SU-DHL-6 (cell line): Measurements from ENCODE around the gene TCEAL8.

ENCODE experiments used
- H2AFZ ChIP-seq: fragments of 200-600 bp; sonication (generic); 2 replicates; pipeline ENCODE4 v1.6.1; 2014; ENCODE audit warnings: low read depth, mild to moderate bottlenecking, moderate library complexity, mixed read lengths, antibody characterized with exemption, low read length; ENCODE audit not compliant: severe bottlenecking
- H3F3A ChIP-seq: fragments of 200-600 bp; shearing (Covaris generic); 2 replicates; pipeline ENCODE4 v1.6.0; 2016; ENCODE audit warnings: antibody characterized with exemption, mild to moderate bottlenecking; ENCODE audit not compliant: insufficient read depth
- H3K27ac ChIP-seq: fragments of 200-600 bp; sonication (generic); 2 replicates; pipeline ENCODE4 v1.5.1; 2016; ENCODE audit warnings: low read depth, mild to moderate bottlenecking, low read length, moderate library complexity, mixed read lengths
- H3K27me3 ChIP-seq: fragments of 200-600 bp; sonication (generic), shearing (Covaris generic); 2 replicates; pipeline ENCODE4 v1.6.0; 2014; ENCODE audit warnings: mild to moderate bottlenecking, low read length
- H3K36me3 ChIP-seq: fragments of 200-600 bp; sonication (generic); 2 replicates; pipeline ENCODE4 v1.6.1; 2014; ENCODE audit warnings: mild to moderate bottlenecking, low read length, mixed read lengths
- H3K4me2 ChIP-seq: fragments of 300-600, 200-600 bp; shearing (Covaris generic), sonication (generic); 2 replicates; pipeline ENCODE4 v1.6.0; 2014; ENCODE audit warnings: low read length, low read depth, mild to moderate bottlenecking; ENCODE audit not compliant: poor library complexity, severe bottlenecking
- H3K4me3 ChIP-seq: fragments of 200-600 bp; sonication (generic); 2 replicates; pipeline ENCODE4 v1.5.1; 2014; ENCODE audit warnings: antibody characterized with exemption, low read length, mild to moderate bottlenecking, mixed read lengths; ENCODE audit not compliant: insufficient read depth, poor library complexity, severe bottlenecking
- H3K79me2 ChIP-seq: fragments of 200-600 bp; sonication (generic); 2 replicates; pipeline ENCODE4 v1.6.1; 2014; ENCODE audit warnings: mild to moderate bottlenecking, low read length, moderate library complexity; ENCODE audit not compliant: insufficient read depth
- H3K9ac ChIP-seq: fragments of 200-600 bp; sonication (generic); 2 replicates; pipeline ENCODE4 v1.7.0; 2014; ENCODE audit warnings: mild to moderate bottlenecking, low read length
- H3K9me2 ChIP-seq: fragments of 200-600 bp; sonication (generic); replicated peaks from 2 replicates; pipeline ENCODE4 v1.6.1; 2014; ENCODE audit warnings: low read length; ENCODE audit not compliant: insufficient read depth
- H3K9me3 ChIP-seq: fragments of 200-600 bp; sonication (generic); 2 replicates; pipeline ENCODE4 v1.6.1; 2014; ENCODE audit warnings: low read length, mixed read lengths; ENCODE audit not compliant: insufficient read depth
- H4K20me1 ChIP-seq: fragments of 200-600 bp; sonication (generic); 2 replicates; pipeline ENCODE4 v1.6.1; 2014; ENCODE audit warnings: low read depth, mild to moderate bottlenecking, antibody characterized with exemption, low read length, moderate library complexity, mixed read lengths
- EZH2phosphoT487 ChIP-seq: fragments of 200-600 bp; sonication (generic), shearing (Covaris generic); conservative IDR thresholded peaks from 2 replicates; pipeline ENCODE4 v1.6.1; 2018; ENCODE audit warnings: mild to moderate bottlenecking, antibody characterized with exemption, low read length, moderate library complexity, mixed read lengths
- TF ChIP-seq, protein P1 (sequence below): fragments of 200-600 bp; sonication (generic); IDR thresholded peaks from one replicate; pipeline ENCODE4 v1.5.1; 2017; ENCODE audit warnings: antibody characterized with exemption, mild to moderate bottlenecking, low read length, moderate library complexity; ENCODE audit not compliant: insufficient read depth, poor library complexity, severe bottlenecking

The TCEAL8 gene

DNA sequence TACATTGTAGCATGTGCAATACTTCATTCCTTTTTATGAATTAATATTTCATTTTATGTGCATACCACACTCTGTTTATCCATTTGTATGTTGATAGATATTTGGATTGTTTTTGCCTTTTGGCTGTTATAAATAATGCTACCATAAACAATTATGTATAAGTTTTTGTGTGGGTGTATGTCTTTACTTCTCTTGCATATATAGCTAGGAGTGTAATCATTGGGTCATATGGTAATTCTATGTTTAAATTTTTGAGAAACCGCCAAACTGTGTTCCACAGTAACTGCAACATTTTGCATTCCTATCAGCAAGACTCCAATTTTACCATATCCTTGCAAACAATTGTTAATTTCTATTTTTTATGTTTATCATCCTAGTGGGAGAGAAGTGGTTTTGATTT, 24.7 kb upstream of the TCEAL8 start:
- H3K4me3 ChIP-seq = no peak overlapping the region
- H3K9me3 ChIP-seq = no peaks in the 10 kb centered on the region
- H3K9me2 ChIP-seq = no peaks in the 10 kb centered on the region
- H3K27ac ChIP-seq = no peak overlapping the region
- no peaks in the 10 kb centered on the region for H3F3A ChIP-seq
- no peaks in the 10 kb centered on the region for H3K36me3 ChIP-seq
- no peak overlapping the region for H3K9ac ChIP-seq
- TF ChIP-seq, protein P1, sequence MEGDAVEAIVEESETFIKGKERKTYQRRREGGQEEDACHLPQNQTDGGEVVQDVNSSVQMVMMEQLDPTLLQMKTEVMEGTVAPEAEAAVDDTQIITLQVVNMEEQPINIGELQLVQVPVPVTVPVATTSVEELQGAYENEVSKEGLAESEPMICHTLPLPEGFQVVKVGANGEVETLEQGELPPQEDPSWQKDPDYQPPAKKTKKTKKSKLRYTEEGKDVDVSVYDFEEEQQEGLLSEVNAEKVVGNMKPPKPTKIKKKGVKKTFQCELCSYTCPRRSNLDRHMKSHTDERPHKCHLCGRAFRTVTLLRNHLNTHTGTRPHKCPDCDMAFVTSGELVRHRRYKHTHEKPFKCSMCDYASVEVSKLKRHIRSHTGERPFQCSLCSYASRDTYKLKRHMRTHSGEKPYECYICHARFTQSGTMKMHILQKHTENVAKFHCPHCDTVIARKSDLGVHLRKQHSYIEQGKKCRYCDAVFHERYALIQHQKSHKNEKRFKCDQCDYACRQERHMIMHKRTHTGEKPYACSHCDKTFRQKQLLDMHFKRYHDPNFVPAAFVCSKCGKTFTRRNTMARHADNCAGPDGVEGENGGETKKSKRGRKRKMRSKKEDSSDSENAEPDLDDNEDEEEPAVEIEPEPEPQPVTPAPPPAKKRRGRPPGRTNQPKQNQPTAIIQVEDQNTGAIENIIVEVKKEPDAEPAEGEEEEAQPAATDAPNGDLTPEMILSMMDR = no peak
- no peak for TF ChIP-seq EZH2phosphoT487
- H3K27me3 ChIP-seq = no peaks in the 10 kb centered on the region
- H3K79me2 ChIP-seq = no peaks in the 10 kb centered on the region
- H3K4me2 ChIP-seq = no peak overlapping the region
- no peak overlapping the region for H2AFZ ChIP-seq
- H4K20me1 ChIP-seq = no peaks in the 10 kb centered on the region

DNA sequence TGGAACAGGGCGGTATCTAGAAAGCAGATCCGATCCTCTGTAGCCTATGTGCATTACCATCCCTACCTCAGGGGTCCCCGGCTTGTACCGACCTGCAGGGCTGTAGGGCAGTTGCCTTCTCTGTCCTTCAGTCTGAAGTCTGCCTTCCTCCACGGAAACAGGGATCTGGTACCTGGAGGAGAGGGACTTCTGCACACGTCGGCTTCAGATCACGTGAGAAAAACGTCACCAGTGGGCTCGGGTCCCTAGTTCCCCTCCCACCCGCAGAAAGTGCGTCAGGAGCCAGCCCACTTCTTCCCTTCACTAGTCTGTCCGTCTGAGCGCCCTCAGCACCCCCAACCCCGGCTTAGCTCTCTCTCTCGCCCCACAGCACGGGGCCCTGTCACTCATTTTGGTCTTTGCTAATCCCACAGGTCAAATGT, 21.6 kb upstream of the TCEAL8 start, which contains the start of gene TCEAL5:
Gene TCEAL5, minus strand, starts transcription at position 170 of the 422 bp plus-strand sequence. CDS start 2,187 bp downstream, outside the sequence.
- H3K79me2 ChIP-seq = no peaks in the 10 kb centered on the region
- H3K36me3 ChIP-seq = no peaks in the 10 kb centered on the region
- H3K27ac ChIP-seq = no peak within 1 kb of the TSS
- H3K9me3 ChIP-seq = no peaks in the 10 kb centered on the region
- TF ChIP-seq, protein P1 = no peak
- TF ChIP-seq EZH2phosphoT487 = no peak
- no peaks in the 10 kb centered on the region for H3K9me2 ChIP-seq
- no peaks in the 10 kb centered on the region for H3F3A ChIP-seq
- no peak within 1 kb of the TSS for H2AFZ ChIP-seq
- H3K4me3 ChIP-seq = no peak within 1 kb of the TSS
- H3K9ac ChIP-seq = no peak within 1 kb of the TSS
- no peaks in the 10 kb centered on the region for H4K20me1 ChIP-seq
- H3K27me3 ChIP-seq = no peaks in the 10 kb centered on the region
- H3K4me2 ChIP-seq = no peak within 1 kb of the TSS

DNA sequence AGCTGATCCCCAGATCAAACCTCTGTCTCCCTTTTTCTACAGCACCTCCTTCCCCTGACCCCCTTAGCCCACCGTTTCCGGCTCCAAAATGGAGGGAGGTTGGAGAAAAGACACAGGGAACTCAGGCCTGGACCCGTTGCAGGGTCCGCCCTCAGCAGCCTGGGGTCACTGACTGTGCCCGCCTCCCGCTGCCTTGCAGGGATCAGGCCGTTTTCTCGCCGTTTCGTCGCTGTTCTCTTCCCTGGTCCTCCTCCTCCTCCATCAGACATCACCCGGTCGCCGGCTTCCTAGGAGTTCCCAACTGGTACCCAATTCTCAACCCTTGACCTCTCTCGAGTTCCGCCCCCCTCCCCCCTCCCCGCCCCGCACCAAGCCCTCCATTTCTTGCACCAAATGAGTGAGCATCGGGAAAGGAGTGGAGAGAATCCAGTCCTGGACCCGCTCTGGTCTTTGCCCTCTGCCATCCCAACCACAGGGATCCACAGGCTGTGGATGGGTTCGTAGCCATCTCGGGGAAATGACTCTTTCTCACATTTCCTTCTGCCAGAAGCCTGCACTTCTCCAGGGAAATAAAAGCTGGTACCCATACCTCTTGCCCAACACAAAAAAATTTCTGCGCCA, 21.1 kb upstream of the TCEAL8 start:
- Histone ChIP-seq H3K27ac (no peak overlapping the region), H3F3A (no peaks in the 10 kb centered on the region), H4K20me1 (no peaks in the 10 kb centered on the region), H3K27me3 (no peaks in the 10 kb centered on the region), H3K9me3 (no peaks in the 10 kb centered on the region), H3K9ac (no peak overlapping the region), H3K4me2 (no peak overlapping the region), H2AFZ (no peak overlapping the region), H3K4me3 (no peak overlapping the region), H3K79me2 (no peaks in the 10 kb centered on the region), H3K36me3 (no peaks in the 10 kb centered on the region), H3K9me2 (no peaks in the 10 kb centered on the region)
- TF ChIP-seq, protein P1 = no peak
- TF ChIP-seq EZH2phosphoT487 = no peak
